Measurements from ENCODE around the gene OR2A5. TPM values are rescaled to one million over a fixed set of nuclear protein-coding genes. Genes with fewer than 3 reads are reported as not detected.

The OR2A5 gene
- total and polyA plus RNA-seq, 2 of the 8 experiments (the other 6 are each of a cell fraction or from before 2014, with no cell fraction given): not detected

DNA sequence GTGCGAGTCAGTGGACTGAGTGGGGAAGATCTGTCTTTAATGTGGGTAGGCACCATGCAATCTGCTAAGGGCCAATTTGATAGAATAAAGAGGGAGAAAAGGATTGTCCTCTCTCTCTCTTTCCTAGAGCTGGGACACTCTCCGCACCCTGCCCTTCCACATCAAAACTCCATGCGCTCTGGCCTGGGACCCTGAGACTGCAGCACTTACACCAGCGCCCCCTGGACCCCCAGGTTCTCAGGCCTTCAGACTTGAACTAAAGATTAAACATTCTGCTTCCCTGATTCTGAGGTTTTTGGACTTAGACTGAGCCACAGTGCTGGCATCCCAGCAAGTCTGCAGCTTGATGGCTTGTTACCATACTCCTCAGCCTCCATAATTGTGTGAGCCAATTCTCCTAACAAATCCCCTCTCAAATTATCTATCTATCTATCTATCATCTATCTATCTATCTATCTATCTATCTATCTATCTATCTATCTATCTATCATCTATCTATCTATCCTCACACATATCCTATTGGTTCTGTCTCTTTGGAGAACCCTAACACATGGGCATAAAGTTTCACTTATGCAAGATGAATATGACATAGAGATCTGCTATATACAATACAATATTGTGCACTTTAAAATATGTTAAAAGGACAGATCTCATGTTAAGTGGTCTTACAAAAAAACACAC is 22.4 kb upstream of the OR2A5 start:
- H3K14ac ChIP-seq (ENCODE audit: insufficient read length): no peak overlapping the region
- H2BK20ac ChIP-seq (ENCODE audit: low read length): no peak overlapping the region
- H2BK15ac ChIP-seq (ENCODE audit: low read length): no peak overlapping the region
- DNase-seq (ENCODE audit: low read depth in 1 of 2, low spot score in 2 of 2) (no peak), FAIRE-seq (no peak)
- H3K4me1 ChIP-seq (replicated peaks in 1 of 4; ENCODE audit: control insufficient read depth in 3 of 4, insufficient read depth in 4 of 4, low read length in 3 of 4): no peaks in the 10 kb centered on the region; a peak in 1 of 7 replicates
- H2AK5ac ChIP-seq (ENCODE audit: low read depth, low read length): no peak overlapping the region
- H2AFZ ChIP-seq (ENCODE audit: low read length): 0 out of 2 replicates have a peak overlapping the region, but pooled peaks have one; percentile 46
- no peaks in the 10 kb centered on the region for H3K36me3 ChIP-seq (ENCODE audit: control insufficient read depth in 2 of 4, insufficient read depth in 4 of 4, low read length in 3 of 4)
- no peak overlapping the region for H2BK120ac ChIP-seq (replicated peaks; ENCODE audit: low read depth, low read length)
- H4K8ac ChIP-seq (ENCODE audit: extremely low read depth, insufficient read depth, low read length): no peak overlapping the region
- H3K18ac ChIP-seq (ENCODE audit: extremely low read depth, low read length): no peak overlapping the region
- H3K79me2 ChIP-seq (ENCODE audit: control insufficient read depth in 1 of 2, insufficient read depth in 2 of 2, low read length in 2 of 2): no peaks in the 10 kb centered on the region
- no peak overlapping the region for H3K56ac ChIP-seq (replicated peaks; ENCODE audit: insufficient read length, low read depth, low read length)
- no peak overlapping the region for H3K9ac ChIP-seq (replicated peaks in 1 of 4; ENCODE audit: extremely low read depth in 1 of 4, low read depth in 3 of 4, low read length in 3 of 4)
- no peaks in the 10 kb centered on the region for H3K27me3 ChIP-seq (replicated peaks in 1 of 4; ENCODE audit: control insufficient read depth in 3 of 4, extremely low read depth in 1 of 4, insufficient read depth in 3 of 4, low read length in 3 of 4)
- ChIA-PET POLR2A (ENCODE audit: partially characterized antibody) (no interaction called here), CTCF (ENCODE audit: partially characterized antibody) (interaction anchor here (1.1 to 2.4 kb wide), 4 partner anchors 12 to 134 kb away, joined by 3 to 5 read pairs (median 4); no protein-coding TSS in a partner anchor)
- no peak for TF ChIP-seq GTF2F1 (IDR thresholded peaks at IDR 0.05; ENCODE audit: borderline replicate concordance, low read depth, low read length)
- TF ChIP-seq, protein P1, sequence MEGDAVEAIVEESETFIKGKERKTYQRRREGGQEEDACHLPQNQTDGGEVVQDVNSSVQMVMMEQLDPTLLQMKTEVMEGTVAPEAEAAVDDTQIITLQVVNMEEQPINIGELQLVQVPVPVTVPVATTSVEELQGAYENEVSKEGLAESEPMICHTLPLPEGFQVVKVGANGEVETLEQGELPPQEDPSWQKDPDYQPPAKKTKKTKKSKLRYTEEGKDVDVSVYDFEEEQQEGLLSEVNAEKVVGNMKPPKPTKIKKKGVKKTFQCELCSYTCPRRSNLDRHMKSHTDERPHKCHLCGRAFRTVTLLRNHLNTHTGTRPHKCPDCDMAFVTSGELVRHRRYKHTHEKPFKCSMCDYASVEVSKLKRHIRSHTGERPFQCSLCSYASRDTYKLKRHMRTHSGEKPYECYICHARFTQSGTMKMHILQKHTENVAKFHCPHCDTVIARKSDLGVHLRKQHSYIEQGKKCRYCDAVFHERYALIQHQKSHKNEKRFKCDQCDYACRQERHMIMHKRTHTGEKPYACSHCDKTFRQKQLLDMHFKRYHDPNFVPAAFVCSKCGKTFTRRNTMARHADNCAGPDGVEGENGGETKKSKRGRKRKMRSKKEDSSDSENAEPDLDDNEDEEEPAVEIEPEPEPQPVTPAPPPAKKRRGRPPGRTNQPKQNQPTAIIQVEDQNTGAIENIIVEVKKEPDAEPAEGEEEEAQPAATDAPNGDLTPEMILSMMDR (IDR thresholded peaks at IDR 0.05; ENCODE audit: control extremely low read depth in 1 of 3, insufficient read depth in 1 of 3, low read depth in 1 of 3, low read length in 3 of 3): peak in 2 of 3 experiments; percentile 7 to 16; a peak in 2 of 4 replicates
- no peak for TF ChIP-seq KDM4A (IDR thresholded peaks at IDR 0.05; ENCODE audit: low read depth, low read length, severe bottlenecking)
- peak; percentile 27 to 34 for TF ChIP-seq RAD21 (IDR thresholded peaks at IDR 0.05 in 1 of 2, conservative IDR thresholded peaks at IDR 0.05 in 1 of 2; ENCODE audit: low read depth in 2 of 2, low read length in 2 of 2)
- TF ChIP-seq ATF3 (IDR thresholded peaks at IDR 0.05; ENCODE audit: insufficient read depth, low read depth, low read length): no peak
- no peak overlapping the region for H3K27ac ChIP-seq (ENCODE audit: low read depth, low read length)
- no peak overlapping the region for H3K4me3 ChIP-seq (ENCODE audit: extremely low read depth in 1 of 4, insufficient read depth in 2 of 4, low read depth in 3 of 4, low read length in 4 of 4)
- H4K91ac ChIP-seq (replicated peaks; ENCODE audit: insufficient read length, low read length): no peak overlapping the region
- H3K23ac ChIP-seq (ENCODE audit: insufficient read length): no peak overlapping the region
- no peaks in the 10 kb centered on the region for H3K23me2 ChIP-seq (ENCODE audit: low read depth, low read length)
- H3K4ac ChIP-seq (replicated peaks; ENCODE audit: insufficient read length, low read depth, low read length): no peak overlapping the region
- no peaks in the 10 kb centered on the region for H3K79me1 ChIP-seq (ENCODE audit: low read depth, low read length)
- H2BK5ac ChIP-seq (ENCODE audit: low read depth, low read length): no peak overlapping the region
- 58% methylated on average over 3 of the region's 4 CpGs; no CpG with 5 or more reads in 1 of the 2 experiments for WGBS, 2 experiments (ENCODE audit: extremely low coverage in 1 of 2, insufficient coverage in 1 of 2, insufficient read length in 1 of 2, insufficient replicate concordance in 2 of 2, low coverage in 1 of 2, low lambda C conversion rate in 2 of 2, missing lambda C conversion rate in 1 of 2)
- no peak overlapping the region for H4K5ac ChIP-seq (ENCODE audit: insufficient read length, low read depth, low read length)
- no peaks in the 10 kb centered on the region for H3K9me3 ChIP-seq (ENCODE audit: insufficient read depth in 2 of 2, low read depth in 1 of 2, low read length in 1 of 2)
- H4K20me1 ChIP-seq (replicated peaks in 1 of 2; ENCODE audit: control insufficient read depth in 1 of 2, insufficient read depth in 2 of 2, low read length in 2 of 2): no peaks in the 10 kb centered on the region
- no peak overlapping the region for H3K4me2 ChIP-seq (ENCODE audit: insufficient read depth in 1 of 2, low read depth in 2 of 2, low read length in 2 of 2)
- H2BK12ac ChIP-seq (ENCODE audit: low read depth, low read length): no peak overlapping the region

Measured in H1 (cell line).